ENCODE data around the gene HCN3. TPM values are rescaled to one million over a fixed set of nuclear protein-coding genes. Genes with fewer than 3 reads are reported as not detected.

HCN3 gene
- total RNA-seq, 4 donors from 2014 or later, result 6.6 to 12.8 (median 10.4) TPM

DNA sequence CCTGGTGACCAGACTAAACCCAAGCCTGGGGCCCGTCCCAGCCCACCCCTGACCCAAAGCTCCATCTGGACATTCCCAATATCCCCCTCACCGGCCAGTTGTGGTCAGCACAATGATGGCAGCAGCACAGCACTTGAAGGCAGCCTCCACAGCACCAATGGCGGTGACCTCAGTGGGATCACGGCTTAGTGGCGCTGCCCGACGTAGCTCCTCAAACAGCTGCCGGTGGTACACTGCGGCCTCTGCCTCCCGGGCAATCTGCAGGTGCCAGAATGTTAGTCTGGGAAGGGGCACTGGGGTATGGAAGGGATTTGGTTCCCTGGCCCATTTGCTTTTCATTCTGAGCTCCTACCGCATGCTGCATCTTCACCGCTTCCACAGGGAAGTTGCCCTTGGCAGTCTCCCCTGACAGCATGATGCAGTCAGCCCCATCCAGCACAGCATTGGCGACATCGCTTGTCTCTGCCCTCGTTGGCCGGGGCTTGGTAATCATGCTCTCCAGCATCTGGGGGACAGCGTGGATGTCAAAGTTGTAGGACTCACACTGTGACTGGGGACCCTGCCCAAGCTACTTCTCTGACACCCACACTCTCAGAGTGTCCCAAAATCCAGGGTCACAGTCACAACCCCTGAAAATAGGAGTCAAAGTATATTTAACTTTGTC, 16.0 kb downstream of the HCN3 start:
- Histone ChIP-seq H3K27ac (no peak overlapping the region), H3K4me1 (peaks cover 15% of the 10 kb centered on the region), H3K27me3 (peaks cover 24% of the 10 kb centered on the region), H3K4me3 (no peak overlapping the region), H3K36me3 (peaks cover under 1% of the 10 kb centered on the region), H3K9me3 (no peaks in the 10 kb centered on the region)
- TF ChIP-seq, protein P1, sequence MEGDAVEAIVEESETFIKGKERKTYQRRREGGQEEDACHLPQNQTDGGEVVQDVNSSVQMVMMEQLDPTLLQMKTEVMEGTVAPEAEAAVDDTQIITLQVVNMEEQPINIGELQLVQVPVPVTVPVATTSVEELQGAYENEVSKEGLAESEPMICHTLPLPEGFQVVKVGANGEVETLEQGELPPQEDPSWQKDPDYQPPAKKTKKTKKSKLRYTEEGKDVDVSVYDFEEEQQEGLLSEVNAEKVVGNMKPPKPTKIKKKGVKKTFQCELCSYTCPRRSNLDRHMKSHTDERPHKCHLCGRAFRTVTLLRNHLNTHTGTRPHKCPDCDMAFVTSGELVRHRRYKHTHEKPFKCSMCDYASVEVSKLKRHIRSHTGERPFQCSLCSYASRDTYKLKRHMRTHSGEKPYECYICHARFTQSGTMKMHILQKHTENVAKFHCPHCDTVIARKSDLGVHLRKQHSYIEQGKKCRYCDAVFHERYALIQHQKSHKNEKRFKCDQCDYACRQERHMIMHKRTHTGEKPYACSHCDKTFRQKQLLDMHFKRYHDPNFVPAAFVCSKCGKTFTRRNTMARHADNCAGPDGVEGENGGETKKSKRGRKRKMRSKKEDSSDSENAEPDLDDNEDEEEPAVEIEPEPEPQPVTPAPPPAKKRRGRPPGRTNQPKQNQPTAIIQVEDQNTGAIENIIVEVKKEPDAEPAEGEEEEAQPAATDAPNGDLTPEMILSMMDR (IDR thresholded peaks at IDR 0.05), result no peak
- TF ChIP-seq POLR2A (IDR thresholded peaks at IDR 0.05) (no peak), EP300 (IDR thresholded peaks at IDR 0.05) (no peak), POLR2AphosphoS5 (IDR thresholded peaks at IDR 0.05) (no peak)
- DNase-seq (ENCODE audit: low spot score in 2 of 2), result no peak
- 86% methylated on average over 16 of the region's 17 CpGs for WGBS

DNA sequence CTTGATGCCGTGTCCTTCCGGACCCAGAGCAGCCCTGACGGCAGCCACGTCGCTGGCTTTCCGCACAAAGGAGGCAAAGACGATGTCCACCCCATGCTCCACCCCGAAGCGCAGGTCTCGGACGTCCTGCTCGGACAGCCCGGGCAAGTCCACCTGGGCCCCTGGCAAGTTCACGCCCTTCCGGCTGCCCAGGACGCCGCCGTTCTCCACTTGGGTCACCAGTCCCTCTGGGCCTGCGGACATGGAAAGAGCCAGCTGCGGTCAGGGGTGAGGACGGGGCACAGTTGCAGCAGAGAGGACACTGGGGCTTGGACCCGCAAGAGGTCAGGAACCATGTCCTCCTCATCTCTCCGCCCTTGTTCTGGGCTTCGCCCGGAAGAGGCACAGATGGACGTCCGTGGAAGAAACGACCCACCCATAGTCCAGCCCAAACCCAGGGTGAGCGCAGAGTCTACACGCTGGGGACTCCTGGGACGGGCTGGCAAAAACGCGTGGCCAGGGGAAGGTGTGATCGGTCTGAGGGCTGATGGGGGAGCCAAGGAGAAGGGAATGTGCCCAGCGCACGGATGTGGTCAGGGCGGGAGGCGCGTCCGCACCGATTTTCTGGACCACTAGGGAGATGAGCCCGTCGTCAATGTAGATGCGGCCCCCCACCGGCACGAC, 17.4 kb downstream of the HCN3 start:
- DNase-seq (ENCODE audit: low spot score in 2 of 2), result no peak
- Histone ChIP-seq H3K4me3 (peak overlapping the region; percentile 25), H3K36me3 (no peaks in the 10 kb centered on the region), H3K4me1 (peaks cover 15% of the 10 kb centered on the region), H3K27ac (no peak overlapping the region), H3K27me3 (peaks cover 24% of the 10 kb centered on the region), H3K9me3 (no peaks in the 10 kb centered on the region)
- no peak for TF ChIP-seq POLR2A (IDR thresholded peaks at IDR 0.05)
- TF ChIP-seq POLR2AphosphoS5 (IDR thresholded peaks at IDR 0.05), result no peak
- TF ChIP-seq EP300 (IDR thresholded peaks at IDR 0.05), result no peak
- TF ChIP-seq, protein P1 (IDR thresholded peaks at IDR 0.05), result no peak
- 40% methylated on average over 29 of the region's 46 CpGs for WGBS

- WGBS, result 17% methylated on average over 22 of the region's 47 CpGs
- H3K27ac ChIP-seq, result no peak overlapping the region
- peaks cover 24% of the 10 kb centered on the region for H3K27me3 ChIP-seq
- TF ChIP-seq POLR2AphosphoS5 (IDR thresholded peaks at IDR 0.05), result no peak
- TF ChIP-seq EP300 (IDR thresholded peaks at IDR 0.05), result no peak
- TF ChIP-seq, protein P1 (IDR thresholded peaks at IDR 0.05), result no peak
- TF ChIP-seq POLR2A (IDR thresholded peaks at IDR 0.05), result no peak
- peak overlapping the region; percentile 25 for H3K4me3 ChIP-seq
- no peak for DNase-seq (ENCODE audit: low spot score in 2 of 2)
- H3K36me3 ChIP-seq, result no peaks in the 10 kb centered on the region
- peaks cover 15% of the 10 kb centered on the region for H3K4me1 ChIP-seq
- H3K9me3 ChIP-seq, result no peaks in the 10 kb centered on the region
These were observed 18.1 kb downstream of the HCN3 start for GRCh38 chr1:155295183-155295941.

DNA sequence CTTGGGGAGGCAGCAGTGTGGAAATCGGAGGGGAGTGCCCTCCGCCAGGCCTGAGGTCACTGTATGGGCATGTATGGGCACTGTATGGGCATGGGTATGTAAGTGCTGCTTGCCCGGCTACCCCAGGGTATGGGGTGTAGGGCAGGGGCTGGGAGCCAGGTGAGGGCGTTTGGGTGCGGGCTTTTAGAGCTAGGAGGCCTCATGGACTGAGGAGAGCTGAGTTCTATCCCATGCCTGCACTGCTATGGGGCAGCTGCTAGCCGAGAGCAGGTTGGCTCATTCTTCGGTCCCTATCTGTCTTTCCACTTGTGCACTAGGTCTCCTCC, 18.6 kb downstream of the HCN3 start:
- Histone ChIP-seq H3K27ac (no peak overlapping the region), H3K27me3 (peaks cover 24% of the 10 kb centered on the region), H3K4me1 (peaks cover 15% of the 10 kb centered on the region), H3K9me3 (no peaks in the 10 kb centered on the region), H3K36me3 (no peaks in the 10 kb centered on the region), H3K4me3 (no peak overlapping the region)
- TF ChIP-seq, protein P1 (IDR thresholded peaks at IDR 0.05), result no peak
- TF ChIP-seq POLR2A (IDR thresholded peaks at IDR 0.05), result no peak
- TF ChIP-seq POLR2AphosphoS5 (IDR thresholded peaks at IDR 0.05), result no peak
- TF ChIP-seq EP300 (IDR thresholded peaks at IDR 0.05), result no peak
- 71% methylated on average over 7 of the region's 7 CpGs for WGBS
- no peak for DNase-seq (ENCODE audit: low spot score in 2 of 2)

GRCh38 chr1:155296661-155297060, 19.4 kb downstream of the HCN3 start:
- WGBS, result 91% methylated on average over 3 of the region's 3 CpGs
- Histone ChIP-seq H3K36me3 (no peaks in the 10 kb centered on the region), H3K4me1 (peaks cover 15% of the 10 kb centered on the region), H3K9me3 (no peaks in the 10 kb centered on the region), H3K4me3 (no peak overlapping the region), H3K27ac (no peak overlapping the region), H3K27me3 (peaks cover 24% of the 10 kb centered on the region)
- TF ChIP-seq POLR2A (IDR thresholded peaks at IDR 0.05) (no peak), EP300 (IDR thresholded peaks at IDR 0.05) (no peak), POLR2AphosphoS5 (IDR thresholded peaks at IDR 0.05) (no peak)
- TF ChIP-seq, protein P1 (IDR thresholded peaks at IDR 0.05), result no peak
- no peak for DNase-seq (ENCODE audit: low spot score in 2 of 2)
